ENCODE data around the gene EPB41L4A. TPM values are rescaled to one million over a fixed set of nuclear protein-coding genes. Genes with fewer than 3 reads are reported as not detected.
A peak's percentile ranks its signal among the peaks of the same experiment; 100 is the strongest.

Gene EPB41L4A
- total RNA-seq, 1 donor from 2014 or later, result 27.5 TPM

DNA sequence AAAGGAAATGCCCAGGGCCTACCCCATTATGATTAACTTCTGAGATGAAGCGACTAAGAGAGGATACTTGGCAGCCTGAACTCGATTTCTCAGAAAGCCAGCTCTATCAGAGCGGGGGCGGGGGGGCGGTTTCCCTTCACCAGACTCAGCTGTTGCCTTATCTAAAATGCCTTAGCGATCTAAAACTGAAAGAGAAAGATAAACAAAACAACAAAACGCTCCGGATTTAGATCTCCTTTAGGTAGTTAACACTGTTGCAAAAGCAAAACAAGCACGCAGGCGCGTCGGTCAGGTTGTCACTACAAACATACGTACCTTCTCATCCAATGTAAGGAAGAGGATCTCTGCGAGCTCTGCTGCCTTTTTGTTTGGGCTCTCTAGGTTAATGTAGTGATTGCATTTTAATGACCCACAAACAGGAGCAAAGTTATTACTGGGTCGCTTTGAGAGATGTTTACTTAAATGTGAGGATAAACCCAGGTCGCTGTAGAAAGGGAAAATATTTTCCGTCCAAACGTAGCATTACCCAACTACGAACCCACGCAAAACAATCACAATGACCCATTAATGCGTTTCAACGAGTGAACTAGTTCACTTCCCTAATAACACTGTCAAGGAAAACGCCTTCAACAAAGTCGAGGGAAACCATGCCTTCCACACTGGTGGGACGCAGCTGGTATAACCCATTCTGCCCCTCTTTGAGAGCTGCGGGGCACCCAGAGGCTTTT lies 982 bp downstream of the EPB41L4A start:
- Histone ChIP-seq H3K4me3 (peak overlapping the region; percentile 82 to 91), H3K4me1 (peaks cover 7% of the 10 kb centered on the region), H3K27ac (peak overlapping the region; percentile 88), H3K36me3 (no peaks in the 10 kb centered on the region), H3K9me3 (no peaks in the 10 kb centered on the region), H3K27me3 (no peaks in the 10 kb centered on the region)
- DNase-seq (ENCODE audit: extremely low spot score in 2 of 2), result no peak
- intact Hi-C loops (cut with DNase I), result no loop called here
- TF ChIP-seq, protein P1, sequence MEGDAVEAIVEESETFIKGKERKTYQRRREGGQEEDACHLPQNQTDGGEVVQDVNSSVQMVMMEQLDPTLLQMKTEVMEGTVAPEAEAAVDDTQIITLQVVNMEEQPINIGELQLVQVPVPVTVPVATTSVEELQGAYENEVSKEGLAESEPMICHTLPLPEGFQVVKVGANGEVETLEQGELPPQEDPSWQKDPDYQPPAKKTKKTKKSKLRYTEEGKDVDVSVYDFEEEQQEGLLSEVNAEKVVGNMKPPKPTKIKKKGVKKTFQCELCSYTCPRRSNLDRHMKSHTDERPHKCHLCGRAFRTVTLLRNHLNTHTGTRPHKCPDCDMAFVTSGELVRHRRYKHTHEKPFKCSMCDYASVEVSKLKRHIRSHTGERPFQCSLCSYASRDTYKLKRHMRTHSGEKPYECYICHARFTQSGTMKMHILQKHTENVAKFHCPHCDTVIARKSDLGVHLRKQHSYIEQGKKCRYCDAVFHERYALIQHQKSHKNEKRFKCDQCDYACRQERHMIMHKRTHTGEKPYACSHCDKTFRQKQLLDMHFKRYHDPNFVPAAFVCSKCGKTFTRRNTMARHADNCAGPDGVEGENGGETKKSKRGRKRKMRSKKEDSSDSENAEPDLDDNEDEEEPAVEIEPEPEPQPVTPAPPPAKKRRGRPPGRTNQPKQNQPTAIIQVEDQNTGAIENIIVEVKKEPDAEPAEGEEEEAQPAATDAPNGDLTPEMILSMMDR (IDR thresholded peaks at IDR 0.05), result no peak
- TF ChIP-seq POLR2AphosphoS5 (IDR thresholded peaks at IDR 0.05; ENCODE audit: insufficient read depth in 1 of 2, low read depth in 1 of 2) (peak in 1 of 2 donors; percentile 61), POLR2A (IDR thresholded peaks at IDR 0.05) (no peak)

DNA sequence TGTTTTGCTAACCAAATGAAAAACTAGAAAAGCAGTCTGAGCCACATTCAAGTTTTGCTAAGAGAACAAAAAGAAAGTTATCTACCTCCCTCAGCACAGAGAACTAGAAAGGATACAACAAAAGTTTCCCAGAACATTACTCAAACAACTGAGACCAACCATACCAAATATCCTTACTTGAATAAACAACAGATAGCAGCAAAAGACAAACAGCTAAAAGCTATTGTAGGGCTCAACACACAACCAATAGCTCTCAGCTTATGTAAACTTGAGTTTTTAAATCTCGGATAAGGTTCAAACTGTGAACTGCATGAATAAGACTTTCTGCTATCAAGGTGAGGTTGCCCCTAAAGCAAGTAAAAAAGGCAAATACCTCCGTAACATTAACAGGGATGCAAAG lies 3.5 kb downstream of the EPB41L4A start:
- Histone ChIP-seq H3K9me3 (no peaks in the 10 kb centered on the region), H3K36me3 (no peaks in the 10 kb centered on the region), H3K4me1 (peaks cover 15% of the 10 kb centered on the region), H3K27me3 (no peaks in the 10 kb centered on the region), H3K27ac (no peak overlapping the region), H3K4me3 (no peak overlapping the region)
- DNase-seq (ENCODE audit: extremely low spot score in 2 of 2), result no peak
- intact Hi-C loops (cut with DNase I), result no loop called here
- TF ChIP-seq, protein P1 (IDR thresholded peaks at IDR 0.05), result no peak
- TF ChIP-seq POLR2A (IDR thresholded peaks at IDR 0.05), result no peak
- no peak for TF ChIP-seq POLR2AphosphoS5 (IDR thresholded peaks at IDR 0.05; ENCODE audit: insufficient read depth in 1 of 2, low read depth in 1 of 2)

DNA sequence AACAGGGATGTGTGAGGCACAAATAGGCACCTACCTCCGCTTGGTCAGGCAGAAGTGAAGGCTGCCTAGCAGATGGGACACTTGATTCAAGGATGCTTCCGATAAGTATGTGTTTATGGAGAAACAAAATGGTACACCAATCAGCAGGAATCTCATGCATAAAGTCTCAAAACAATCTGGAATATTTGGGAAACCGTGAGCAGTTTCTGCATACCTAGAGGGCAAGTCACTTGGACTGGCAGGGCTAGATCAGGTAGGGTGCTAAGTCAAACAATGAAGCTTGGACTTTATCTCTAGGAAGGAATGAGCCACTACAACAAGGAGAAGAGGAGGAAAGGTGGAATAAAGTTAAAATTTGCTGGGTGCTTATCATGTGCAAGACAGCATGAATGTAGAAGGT lies 5.5 kb downstream of the EPB41L4A start:
- Histone ChIP-seq H3K4me1 (peaks cover 15% of the 10 kb centered on the region), H3K27me3 (no peaks in the 10 kb centered on the region), H3K27ac (no peak overlapping the region), H3K36me3 (no peaks in the 10 kb centered on the region), H3K9me3 (no peaks in the 10 kb centered on the region), H3K4me3 (no peak overlapping the region)
- TF ChIP-seq, protein P1 (IDR thresholded peaks at IDR 0.05), result no peak
- TF ChIP-seq POLR2A (IDR thresholded peaks at IDR 0.05) (no peak), POLR2AphosphoS5 (IDR thresholded peaks at IDR 0.05; ENCODE audit: insufficient read depth in 1 of 2, low read depth in 1 of 2) (no peak)
- DNase-seq (ENCODE audit: extremely low spot score in 2 of 2), result no peak
- intact Hi-C loops (cut with DNase I), result no loop called here

DNA sequence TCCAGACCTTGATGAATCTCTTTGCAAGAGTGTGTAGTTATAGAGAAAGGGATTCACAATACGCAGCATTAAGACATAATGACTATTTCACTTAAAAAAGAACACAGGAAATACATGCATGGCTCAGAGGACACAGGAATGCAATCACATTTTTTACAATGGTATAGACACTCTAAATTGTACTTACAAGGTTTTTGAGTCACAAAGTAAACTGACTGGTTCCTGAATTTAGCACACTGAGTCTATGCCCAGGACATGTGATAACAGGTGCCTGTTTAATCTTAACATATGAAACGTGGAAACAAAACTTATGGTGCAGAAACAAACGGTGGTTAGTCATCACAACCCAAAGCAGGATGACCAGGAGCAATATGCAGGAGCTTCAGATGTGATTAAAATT lies 6.7 kb downstream of the EPB41L4A start:
- intact Hi-C loops (cut with DNase I), result no loop called here
- DNase-seq (ENCODE audit: extremely low spot score in 2 of 2), result no peak
- Histone ChIP-seq H3K4me3 (no peak overlapping the region), H3K4me1 (peaks cover 15% of the 10 kb centered on the region), H3K27me3 (no peaks in the 10 kb centered on the region), H3K9me3 (no peaks in the 10 kb centered on the region), H3K27ac (no peak overlapping the region), H3K36me3 (no peaks in the 10 kb centered on the region)
- TF ChIP-seq, protein P1 (IDR thresholded peaks at IDR 0.05), result no peak
- peak in 1 of 2 donors; percentile 59 for TF ChIP-seq POLR2AphosphoS5 (IDR thresholded peaks at IDR 0.05; ENCODE audit: insufficient read depth in 1 of 2, low read depth in 1 of 2)
- TF ChIP-seq POLR2A (IDR thresholded peaks at IDR 0.05), result no peak

DNA sequence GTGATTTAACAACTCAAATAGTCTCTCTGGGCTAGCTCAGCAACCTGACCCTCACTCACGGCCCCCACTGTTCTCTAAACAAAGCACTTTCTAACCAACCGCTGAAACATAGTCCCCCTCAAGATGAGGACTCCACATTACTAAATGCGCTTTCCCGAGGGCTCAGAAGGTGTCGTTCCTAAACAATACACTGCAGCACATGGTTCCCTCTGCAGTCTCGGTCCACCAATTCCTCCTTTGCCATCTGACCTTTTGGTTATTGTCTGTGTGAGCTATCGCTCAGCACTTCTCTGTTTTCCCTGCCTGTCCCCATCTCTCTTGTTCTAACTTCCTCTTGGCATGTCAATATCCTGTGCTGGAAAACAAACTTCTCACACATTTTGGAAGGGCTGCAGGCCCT lies 7.2 kb downstream of the EPB41L4A start:
- peaks cover 15% of the 10 kb centered on the region for H3K4me1 ChIP-seq
- TF ChIP-seq POLR2AphosphoS5 (IDR thresholded peaks at IDR 0.05; ENCODE audit: insufficient read depth in 1 of 2, low read depth in 1 of 2) (no peak), POLR2A (IDR thresholded peaks at IDR 0.05) (no peak)
- TF ChIP-seq, protein P1 (IDR thresholded peaks at IDR 0.05), result no peak
- intact Hi-C loops (cut with DNase I), result no loop called here

More for the DNA sequence above, 7.2 kb downstream of the EPB41L4A start:
- Histone ChIP-seq H3K4me3 (no peak overlapping the region), H3K27ac (no peak overlapping the region), H3K9me3 (no peaks in the 10 kb centered on the region), H3K36me3 (no peaks in the 10 kb centered on the region), H3K27me3 (no peaks in the 10 kb centered on the region)
- no peak for DNase-seq (ENCODE audit: extremely low spot score in 2 of 2)
